ENCODE results near the gene ODAD4.
A peak's percentile ranks its signal among the peaks of the same experiment; 100 is the strongest.
"Not testable (repeated sequence)": the region's sequence is repeated elsewhere in the genome, so short reads cannot be mapped to it uniquely, and the experiment has no call there.

ODAD4 gene

GRCh38 chr17:41913798-41914197, 16.6 kb upstream of the ODAD4 start:
- DNase-seq: no peak

GRCh38 chr17:41914358-41914766, 16.1 kb upstream of the ODAD4 start:
- DNase-seq: no peak

GRCh38 chr17:41915020-41915419, 15.4 kb upstream of the ODAD4 start:
- DNase-seq: no peak

DNA sequence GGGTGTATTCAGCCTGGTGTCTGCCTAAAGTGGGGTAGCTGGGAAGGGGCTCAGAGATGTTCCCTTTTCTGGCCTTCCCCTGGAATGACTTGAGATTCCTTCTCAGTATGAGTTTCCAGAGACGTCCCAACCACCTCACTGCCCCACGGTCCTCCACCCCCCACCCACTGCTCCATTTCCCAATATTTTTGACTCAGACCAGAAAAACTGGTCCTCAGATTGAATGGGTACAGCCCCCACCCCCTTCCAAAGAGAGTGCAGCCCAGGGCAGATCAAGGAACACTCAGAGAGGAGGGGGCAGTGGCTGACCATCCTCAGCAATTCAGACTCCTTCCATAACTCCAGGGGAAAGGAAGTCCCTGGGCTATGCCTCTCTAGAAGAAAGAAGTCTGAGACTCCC, 14.9 kb upstream of the ODAD4 start:
- no peak for DNase-seq

GRCh38 chr17:41917192-41917591, 13.2 kb upstream of the ODAD4 start:
- no peak for DNase-seq

- DNase-seq: no peak
These were observed 12.6 kb upstream of the ODAD4 start for GRCh38 chr17:41917679-41918313.

DNA sequence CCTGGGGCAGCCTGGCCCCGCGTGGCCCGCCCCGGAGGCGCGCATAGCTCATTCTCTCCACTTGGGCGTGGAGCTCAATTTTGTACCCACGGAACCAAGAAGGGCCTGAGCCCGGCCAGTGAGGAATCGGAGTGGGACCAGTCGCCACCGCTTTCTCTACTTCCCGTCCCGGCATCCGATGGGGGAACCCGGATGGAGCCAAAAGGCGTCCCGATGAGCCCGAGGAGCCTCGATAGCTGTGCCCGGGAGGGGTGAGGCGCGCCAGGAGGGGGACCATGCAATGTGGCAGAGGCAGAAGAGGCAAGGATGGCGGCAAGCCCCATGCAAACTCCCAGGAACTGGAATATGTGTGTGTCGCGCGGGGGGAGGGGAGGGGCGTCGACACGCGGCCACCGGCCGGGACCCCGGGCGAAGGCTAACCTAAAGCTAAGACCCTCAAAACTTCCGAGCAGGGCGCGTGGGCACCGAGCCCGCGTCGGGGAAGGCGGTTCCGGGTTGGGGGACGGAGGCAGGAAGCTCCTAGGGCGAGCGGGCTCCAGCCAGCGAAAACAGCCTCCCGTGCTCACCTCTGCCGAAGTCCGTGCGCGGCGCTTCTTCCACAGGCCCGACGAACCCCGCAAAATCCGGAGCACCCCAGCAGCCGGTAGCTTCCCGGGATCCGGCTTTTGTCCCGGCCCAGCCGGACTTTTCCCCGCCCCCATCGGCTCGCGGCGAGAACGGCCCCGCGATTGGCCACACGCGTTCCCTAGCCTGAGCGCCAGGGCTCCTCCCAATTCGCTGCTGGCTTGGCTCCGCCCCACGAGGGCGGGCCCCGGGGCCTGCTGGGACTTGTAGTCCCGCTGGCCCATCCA, 11.9 kb upstream of the ODAD4 start, which contains the start of gene ACLY:
Gene ACLY, minus strand, starts transcription at position 638 of the 851 bp plus-strand sequence. CDS start 5,078 bp downstream, outside the sequence.
- peak; percentile 63 for DNase-seq

DNA sequence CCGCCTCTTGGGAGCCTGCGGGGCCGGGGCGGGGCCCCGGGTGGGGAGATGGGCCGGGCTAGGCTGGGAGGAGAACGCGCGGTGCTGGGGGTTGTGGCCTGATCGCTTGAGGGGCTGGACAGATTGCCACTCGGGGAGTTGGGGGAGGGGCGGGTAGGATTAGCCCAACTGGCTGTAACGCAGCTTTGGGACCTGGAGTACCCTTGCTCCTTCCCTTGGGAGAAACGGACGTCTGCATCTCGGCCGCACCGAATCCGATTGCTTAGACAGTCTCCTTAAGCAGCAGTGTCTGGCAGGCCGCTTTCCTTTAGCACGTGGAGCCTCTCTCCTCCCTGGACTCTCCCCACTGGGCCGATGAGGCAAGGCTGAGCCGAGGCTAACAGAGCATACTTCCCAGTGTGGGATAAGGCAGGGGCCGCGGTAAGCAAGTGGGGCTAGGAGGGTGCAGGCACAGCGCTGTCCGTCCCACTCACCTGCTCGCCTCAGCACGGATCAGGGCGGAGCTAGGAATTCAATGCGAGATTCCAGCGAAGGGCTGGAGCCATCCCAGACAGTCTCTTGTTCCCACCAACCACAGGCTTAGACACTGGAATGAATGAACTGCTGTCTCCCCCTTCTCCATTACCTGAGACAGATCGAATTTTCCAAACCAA, 11.1 kb upstream of the ODAD4 start:
- peak; percentile 15 for DNase-seq

DNA sequence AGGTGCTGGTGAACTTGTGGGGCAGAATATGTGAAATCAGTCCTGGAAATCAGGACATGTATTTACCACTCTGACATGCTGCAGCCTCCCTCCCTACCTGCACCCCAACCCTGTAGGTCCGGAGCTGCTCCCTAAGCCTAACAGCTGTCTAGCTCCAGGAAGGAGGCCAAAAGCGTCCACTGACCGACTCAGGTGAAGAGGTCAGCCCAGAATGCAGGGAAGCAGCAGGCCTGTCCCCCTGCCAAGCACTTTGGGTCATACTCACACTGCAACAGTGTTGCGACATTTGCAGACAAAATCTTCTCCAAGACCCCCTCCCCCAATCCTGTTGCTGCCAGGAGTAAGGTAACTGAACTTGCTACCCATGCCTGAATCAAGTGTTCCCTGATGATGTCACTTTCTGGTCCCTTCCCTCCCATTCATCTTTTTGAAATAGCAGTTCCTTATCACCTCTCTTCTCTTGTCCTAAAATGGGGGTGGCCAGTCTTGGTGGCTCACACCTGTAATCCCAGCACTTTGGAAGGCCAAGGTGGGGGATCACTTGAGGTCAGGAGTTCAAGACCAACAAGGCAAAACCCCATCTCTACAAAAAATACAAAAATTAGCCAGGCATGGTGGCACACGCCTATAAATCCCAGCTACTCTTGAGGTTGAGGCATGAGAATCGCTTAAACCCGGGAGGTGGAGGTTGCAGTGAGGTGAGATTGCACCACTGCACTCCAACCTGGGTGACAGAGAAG, 10.4 kb upstream of the ODAD4 start:
- DNase-seq: no peak

- no peak for DNase-seq
These were observed 9.8 kb upstream of the ODAD4 start for GRCh38 chr17:41920580-41920955.

- DNase-seq: no peak
These were observed 4.3 kb upstream of the ODAD4 start for GRCh38 chr17:41925991-41926590.

DNA sequence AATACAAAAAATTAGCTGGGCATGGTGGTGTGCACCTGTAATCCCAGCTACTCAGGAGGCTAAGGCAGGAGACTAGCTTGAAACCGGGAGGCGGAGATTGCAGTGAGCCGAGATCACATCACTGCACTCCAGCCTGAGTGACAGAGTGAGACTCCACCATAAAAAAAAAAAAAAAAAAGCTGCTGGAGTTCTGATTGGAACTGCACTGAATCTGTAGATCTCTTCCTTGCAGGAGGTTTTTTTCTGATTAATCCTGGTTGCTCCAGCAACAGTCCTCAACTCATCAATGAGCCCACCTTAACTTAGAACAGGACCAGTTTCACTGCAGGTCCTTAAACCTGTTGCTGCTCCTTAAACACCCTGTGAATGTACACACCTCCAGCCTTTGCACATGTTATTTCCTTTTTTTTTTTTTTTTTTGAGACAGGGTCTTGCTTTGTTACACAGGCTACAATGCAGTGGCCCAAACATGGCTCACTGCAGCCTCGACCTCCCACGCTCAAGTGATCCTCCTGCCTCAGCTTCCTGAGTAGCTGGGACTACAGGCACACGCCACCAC, 1.6 kb upstream of the ODAD4 start:
- DNase-seq: no peak

DNA sequence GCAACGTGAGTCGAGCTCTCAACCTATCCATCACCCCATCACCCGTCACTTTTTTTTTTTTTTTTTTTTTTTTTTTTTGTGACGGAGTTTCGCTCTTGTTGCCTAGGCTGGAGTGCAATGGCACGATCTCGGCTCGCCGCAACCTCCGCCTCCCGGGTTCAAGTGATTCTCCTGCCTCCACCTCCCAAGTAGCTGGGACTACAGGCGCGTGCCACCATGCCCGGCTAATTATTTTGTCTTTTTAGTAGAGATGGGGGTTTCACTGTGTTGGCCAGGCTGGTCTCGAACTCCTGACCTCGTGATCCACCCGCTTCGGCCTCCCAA, 378 bp downstream of the ODAD4 start:
- DNase-seq: not testable (repeated sequence)

- DNase-seq: not testable (repeated sequence)
These were observed 1.3 kb downstream of the ODAD4 start for GRCh38 chr17:41931715-41932114.

DNA sequence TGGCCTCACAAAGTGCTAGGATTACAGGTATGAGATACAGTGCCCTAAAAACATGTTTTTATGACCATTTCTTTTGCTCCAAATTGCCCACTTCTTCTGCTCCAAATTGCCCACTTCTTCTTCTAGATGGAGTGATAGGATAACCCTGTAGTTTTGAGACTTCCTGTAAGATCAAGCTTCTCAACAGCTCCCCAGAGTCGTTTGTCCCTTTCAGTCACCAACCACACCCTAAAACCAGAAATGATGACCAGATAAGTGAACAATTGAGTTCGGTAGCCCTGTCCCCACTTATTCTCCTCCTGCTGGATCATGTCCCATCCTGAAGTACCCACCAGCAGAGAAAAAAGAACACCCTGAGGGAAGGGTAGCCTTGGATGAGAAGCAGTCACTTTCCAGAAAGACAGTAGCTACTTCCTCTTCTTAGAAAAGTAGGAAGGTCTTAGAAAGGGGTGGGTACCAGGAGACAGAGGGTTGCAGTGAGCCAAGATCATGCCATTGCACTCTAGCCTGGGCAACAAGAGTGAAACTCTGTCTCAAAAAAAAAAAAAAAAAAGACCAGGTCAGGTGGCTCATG, 2.5 kb downstream of the ODAD4 start:
- DNase-seq: no peak

DNA sequence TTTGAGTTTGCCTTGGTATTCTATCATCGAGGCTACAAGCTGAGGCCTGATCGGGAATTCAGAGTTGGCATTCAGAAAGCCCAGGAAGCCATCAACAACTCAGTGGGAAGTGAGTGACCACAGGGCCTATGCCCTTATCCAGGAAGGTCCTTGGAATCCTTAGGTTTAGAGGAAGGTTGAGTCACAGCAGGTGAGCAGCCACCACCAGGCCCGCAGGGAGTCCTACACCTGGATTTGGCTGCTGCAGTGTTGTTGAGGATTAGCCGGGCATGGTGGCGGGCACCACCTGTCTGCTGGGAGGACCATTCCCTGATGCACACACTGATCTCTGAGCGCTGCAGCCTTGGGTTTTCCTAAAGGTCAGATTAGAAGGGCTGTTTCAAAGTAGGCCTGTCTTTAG, 5.2 kb downstream of the ODAD4 start:
- no peak for DNase-seq

DNA sequence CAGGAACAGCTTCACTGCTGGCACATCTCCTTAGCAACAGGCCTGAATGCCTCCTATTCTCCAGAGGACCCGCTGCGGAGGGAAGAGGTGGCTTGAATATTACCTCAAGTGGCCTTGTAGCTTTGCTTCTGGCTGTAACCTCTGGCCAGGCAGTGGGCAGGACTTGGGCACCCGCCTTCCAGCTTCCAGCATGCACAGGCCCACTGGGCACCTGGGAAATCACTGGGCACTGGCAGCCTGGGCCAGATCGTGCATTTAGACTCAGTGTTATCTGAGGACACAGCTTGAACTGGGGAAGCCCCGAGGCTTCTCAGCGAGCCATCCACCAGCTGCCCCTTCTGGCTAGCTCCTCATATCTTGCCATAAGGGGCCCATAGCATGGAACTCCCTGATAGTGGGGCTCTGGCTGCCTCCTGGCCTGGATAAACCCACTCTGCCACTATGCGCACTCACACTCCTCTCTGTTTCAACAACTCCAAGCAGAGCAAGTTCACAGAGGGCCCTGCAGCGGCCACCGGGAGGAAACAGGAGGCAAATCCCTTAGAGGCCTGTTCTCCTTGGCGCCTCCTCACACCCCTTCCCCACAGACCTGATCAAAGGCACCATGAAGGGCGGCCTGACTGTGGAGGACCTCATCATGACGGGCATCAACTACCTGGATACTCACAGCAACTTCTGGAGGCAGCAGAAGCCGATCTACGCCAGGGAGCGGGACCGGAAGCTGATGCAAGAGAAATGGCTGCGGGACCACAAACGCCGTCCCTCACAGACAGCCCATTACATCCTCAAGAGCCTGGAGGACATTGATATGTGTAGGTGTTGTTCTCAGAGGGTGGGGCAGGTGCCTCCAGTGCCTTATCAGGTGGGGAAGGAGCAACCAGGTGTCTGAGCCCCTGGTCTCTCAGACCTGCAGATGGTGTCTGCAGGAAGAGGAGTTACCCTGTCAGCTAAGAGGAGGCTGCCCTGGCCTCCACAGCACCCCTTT, 7.8 kb downstream of the ODAD4 start:
- DNase-seq: no peak

- DNase-seq: no peak
These were observed 8.8 kb downstream of the ODAD4 start for GRCh38 chr17:41939044-41939692.

DNA sequence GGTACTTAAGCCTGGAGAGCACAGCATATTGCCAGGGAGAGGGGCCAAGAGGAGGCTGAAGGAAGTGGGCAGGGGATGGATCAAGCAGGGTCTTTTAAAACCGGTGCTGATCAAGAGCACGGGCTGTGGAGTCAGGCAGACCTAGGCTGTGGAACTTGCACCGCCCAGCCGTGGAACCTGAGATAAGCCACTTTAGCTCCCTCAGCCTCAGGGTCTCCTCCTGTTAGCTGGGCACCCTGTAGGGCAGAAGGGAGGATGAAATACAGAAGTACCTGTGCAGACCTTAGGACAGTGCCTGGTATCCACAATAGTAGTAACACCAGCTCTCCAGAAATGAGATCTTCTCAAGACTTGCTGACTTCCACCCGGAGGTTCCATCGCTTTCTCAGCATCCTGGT, 9.3 kb downstream of the ODAD4 start:
- no peak for DNase-seq

- DNase-seq: no peak
These were observed 10.8 kb downstream of the ODAD4 start for GRCh38 chr17:41941168-41941567.

Measured in NCI-H187 treated with DMSO at 0.1 percent for 48 hours (cell line).